Cortex of kidney (tissue), 1 donor: ENCODE data around the gene RAB1B.

Experiments used
- DNase-seq: peaks from one replicate; lab custom pipeline; 2025; lab: John Stamatoyannopoulos, UW

RAB1B gene

DNA sequence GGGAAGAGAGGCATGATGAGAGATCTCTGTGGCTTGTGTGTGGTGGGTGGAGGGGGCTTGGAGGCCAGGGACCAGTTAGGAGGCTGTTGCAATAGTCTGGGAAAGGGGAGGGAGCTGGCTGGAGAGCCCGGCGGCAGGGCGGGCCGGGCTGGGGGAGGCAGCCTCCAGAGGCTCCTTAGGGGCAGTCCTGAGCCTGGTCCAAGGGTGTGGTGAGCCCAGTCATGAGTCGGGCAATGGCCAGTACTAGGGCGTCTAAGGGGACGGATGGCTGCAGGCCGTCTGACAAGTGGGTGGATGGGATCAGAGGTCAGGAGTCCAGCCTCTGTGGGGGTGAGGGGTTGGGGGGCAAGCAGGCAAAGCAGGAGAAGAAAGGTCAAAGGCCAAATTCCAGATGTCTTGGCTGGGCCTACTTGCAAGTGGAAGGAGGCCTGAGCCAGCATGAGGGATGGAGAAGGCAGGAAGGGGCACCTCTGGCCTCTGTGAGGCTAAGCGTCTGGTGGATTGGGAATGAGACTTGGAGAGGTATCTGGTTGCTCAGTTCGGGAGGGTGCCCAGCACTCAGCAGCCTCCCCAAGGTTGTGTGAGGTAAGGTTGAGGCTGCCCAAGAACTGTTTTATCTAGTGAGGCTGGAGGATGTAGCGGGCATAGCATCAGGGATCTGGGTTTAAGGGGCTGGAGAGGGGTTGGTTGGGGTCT lies 54.4 kb downstream of the RAB1B start:
- no peak for DNase-seq

DNA sequence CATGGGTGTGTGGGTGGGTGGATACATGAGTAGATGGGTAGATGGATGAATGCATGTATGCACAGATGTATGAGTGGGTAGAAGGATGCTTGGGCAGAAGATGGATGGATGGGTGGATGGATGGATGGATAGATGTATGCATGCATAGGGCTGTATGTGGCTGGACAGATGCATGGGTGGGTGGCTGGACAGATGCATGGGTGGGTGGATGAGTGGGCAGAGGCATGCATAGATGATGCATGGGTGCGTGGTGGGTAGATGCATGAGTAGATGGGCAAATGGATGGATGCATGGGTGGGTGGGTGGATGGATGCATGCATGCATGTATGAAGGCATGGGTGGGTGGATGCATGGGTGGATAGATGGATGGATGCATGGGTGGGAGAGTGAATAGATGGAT lies 55.2 kb downstream of the RAB1B start:
- DNase-seq = no peak

DNA sequence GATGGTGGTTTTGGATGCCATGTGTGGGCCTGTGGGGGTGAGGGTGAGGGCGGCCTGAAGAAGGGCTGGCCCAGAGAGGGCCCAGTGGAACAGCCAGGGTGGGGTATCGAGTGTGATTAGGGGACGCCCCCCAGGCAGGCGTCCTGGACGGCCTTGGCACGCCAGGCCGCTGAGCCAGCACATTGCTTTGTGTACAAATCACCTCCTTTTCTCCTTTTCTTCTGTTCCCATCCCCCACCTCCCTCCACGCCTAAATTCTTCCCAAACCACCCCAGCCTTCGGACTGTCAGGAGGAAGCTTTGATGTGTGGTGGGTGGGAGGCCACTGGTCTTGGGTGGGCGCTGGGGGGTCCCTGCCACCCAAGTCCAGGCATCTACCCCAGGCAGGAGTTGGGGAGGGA lies 56.2 kb downstream of the RAB1B start:
- no peak for DNase-seq

DNA sequence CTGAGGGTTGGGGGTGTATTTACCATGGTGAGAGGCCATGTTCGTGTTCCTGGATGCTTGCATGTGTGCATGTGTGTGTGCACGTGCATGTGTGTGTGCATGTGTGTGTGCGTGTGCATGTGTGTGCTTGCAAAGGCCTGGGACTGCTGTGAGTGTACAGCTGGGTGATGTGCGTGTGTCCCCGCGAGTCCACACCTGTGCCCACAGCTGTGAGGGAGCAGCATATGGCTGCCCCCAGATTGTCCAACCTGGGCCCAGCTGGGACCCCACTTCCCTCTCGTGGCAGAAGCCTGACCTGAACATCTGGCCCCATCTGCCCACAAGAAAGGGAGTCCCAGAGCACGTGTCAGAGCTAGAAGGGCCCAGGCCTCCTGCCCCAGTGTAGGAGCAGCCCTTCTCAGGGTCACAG lies 56.8 kb downstream of the RAB1B start:
- DNase-seq = no peak

DNA sequence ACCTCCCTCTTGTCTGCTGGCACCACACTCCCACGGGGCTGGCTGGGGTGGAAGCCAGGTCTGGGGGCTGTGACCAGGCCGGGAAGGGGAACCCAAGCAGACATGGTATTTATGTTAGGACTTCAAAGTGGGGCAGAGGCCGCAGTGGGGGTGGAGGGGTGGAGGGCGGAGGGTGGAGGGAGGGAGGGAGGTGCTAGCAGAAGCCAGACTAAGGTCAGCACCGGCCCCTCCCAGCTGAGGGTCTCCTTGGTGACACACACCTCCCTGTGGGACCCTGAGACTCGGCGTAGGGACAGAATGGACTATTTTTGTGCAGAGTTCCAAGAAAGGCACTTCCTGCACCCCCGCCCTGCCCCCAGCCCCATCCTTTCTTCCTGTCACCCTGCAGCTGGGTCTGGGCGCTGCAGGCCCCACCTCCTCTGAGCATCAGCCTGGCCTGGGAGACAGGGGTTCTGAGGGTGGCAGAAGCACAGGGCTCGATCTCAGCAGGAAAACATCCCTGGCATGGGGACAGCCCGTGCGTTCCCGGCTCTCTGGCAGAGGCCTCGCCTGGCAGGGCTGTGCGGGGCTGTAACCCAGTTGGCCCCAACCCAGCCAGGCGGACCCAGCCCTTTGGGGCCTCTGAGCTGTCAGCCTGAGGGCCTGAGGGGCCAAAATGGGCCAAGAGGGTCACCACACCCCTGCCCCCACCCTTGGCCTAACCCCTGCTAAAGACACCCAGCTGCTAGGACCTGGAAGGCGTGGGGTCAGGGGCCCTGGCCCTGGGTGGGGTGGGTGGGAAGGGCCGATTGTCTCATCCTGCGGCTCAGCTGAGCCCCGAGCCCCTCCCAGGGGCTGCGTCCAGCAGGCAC lies 58.0 kb downstream of the RAB1B start:
- no peak for DNase-seq
